ENCODE measurements around the gene TAS2R41.

GRCh38 chr7:143499743-143500348 is 22.2 kb downstream of the TAS2R41 start:
- TF ChIP-seq, protein P1, sequence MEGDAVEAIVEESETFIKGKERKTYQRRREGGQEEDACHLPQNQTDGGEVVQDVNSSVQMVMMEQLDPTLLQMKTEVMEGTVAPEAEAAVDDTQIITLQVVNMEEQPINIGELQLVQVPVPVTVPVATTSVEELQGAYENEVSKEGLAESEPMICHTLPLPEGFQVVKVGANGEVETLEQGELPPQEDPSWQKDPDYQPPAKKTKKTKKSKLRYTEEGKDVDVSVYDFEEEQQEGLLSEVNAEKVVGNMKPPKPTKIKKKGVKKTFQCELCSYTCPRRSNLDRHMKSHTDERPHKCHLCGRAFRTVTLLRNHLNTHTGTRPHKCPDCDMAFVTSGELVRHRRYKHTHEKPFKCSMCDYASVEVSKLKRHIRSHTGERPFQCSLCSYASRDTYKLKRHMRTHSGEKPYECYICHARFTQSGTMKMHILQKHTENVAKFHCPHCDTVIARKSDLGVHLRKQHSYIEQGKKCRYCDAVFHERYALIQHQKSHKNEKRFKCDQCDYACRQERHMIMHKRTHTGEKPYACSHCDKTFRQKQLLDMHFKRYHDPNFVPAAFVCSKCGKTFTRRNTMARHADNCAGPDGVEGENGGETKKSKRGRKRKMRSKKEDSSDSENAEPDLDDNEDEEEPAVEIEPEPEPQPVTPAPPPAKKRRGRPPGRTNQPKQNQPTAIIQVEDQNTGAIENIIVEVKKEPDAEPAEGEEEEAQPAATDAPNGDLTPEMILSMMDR (optimal IDR thresholded peaks at IDR 0.05 in 1 of 3, IDR thresholded peaks at IDR 0.05 in 1 of 3, conservative IDR thresholded peaks at IDR 0.05 in 1 of 3; ENCODE audit: extremely low read depth in 1 of 3, insufficient read depth in 2 of 3, low read length in 3 of 3): no peak
- no peak for TF ChIP-seq EZH2 (IDR thresholded peaks at IDR 0.05; ENCODE audit: low read length)
